ENCODE results near the gene MNAT1.
A peak's percentile ranks its signal among the peaks of the same experiment; 100 is the strongest.

MNAT1 gene

DNA sequence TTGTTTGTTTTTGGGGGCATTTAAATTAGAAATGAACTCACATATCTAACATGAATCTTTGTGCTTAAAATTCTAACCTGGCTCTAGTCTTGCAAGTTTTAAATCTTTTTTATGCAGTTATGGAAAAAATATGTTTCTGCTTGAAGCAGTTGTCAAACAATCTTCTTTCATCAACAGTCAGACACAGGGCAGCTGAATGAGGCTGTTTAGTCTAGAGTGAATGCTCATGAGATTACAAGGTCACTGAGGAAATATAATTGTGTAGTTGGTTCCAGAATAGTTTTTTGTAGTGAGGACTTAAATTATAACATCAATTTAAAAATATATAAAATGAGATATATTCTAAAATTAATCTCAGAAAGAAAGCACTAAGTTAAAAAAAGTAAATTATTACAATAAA, 169.8 kb downstream of the MNAT1 start:
- DNase-seq, result no peak

- no peak for DNase-seq
Observed at GRCh38 chr14:60905923-60906322, 171.4 kb downstream of the MNAT1 start.

DNA sequence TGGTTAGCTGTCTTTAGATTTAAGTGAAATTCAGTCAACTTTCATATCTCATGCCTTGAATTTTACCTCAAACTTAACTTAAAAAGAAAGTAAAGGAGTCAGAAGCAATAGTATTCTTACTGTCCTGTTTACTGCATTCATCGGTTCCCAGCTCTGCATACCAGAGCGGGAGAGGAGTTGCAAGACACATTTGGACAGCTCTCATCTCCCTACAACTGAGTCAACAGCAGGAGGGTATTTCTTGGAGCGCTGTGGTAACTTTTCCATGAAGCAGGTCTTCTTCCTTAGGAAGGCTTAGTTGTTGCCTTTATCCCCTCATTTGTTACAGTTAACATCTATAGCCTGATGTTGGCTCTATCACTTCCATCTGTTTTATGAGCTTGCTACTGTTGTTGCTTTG, 181.2 kb downstream of the MNAT1 start:
- DNase-seq, result no peak

DNA sequence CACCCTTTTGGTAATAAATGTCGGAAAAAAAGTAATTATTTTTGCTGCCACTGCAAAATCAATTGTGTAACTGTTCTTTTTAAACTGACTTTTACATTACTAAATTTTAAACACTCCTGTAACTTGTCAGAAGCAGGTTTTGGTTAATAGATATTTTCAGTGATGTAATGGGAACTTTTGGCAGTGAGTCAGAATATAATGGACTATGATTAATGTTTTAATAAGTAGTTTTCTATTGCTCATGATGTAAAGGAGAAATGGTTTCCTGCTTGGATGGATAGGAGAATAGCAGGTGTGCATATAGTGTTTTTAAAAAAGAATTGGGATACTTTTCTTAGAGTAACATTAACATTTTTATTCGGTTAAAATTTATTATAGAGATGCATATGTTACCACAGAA, 187.5 kb downstream of the MNAT1 start:
- DNase-seq, result no peak

- DNase-seq, result no peak
Observed at GRCh38 chr14:60925286-60925685, 190.7 kb downstream of the MNAT1 start.

- DNase-seq, result no peak
Observed at GRCh38 chr14:60926002-60926401, 191.4 kb downstream of the MNAT1 start.

DNA sequence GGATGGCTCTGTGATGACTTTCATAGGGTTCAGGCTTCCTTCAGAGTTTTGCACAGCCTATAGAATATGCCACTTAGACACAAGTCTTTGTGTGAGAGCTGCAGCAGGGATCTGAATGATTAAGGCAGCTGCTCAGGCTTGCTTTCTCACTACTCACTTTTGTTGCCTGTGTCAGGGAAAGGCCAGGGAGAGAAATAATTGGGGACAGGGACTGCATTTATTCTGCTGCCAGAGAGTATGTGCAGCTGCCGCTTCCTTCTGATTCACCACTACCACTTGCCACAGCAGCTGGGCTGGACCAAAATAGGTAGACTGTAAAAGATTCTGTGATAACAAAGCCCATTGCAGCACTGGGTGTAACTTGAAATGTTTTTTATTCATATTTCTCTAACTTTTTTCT, 196.7 kb downstream of the MNAT1 start:
- DNase-seq, result peak; percentile 88

GRCh38 chr14:60933920-60934655, 199.5 kb downstream of the MNAT1 start:
- no peak for DNase-seq

GRCh38 chr14:60935319-60935718, 200.8 kb downstream of the MNAT1 start:
- DNase-seq, result no peak

- DNase-seq, result no peak
Observed at GRCh38 chr14:60943637-60944032, 209.1 kb downstream of the MNAT1 start.

- no peak for DNase-seq
Observed at GRCh38 chr14:60944204-60944603, 209.6 kb downstream of the MNAT1 start.

- no peak for DNase-seq
Observed at GRCh38 chr14:60945984-60946383, 211.4 kb downstream of the MNAT1 start.

DNA sequence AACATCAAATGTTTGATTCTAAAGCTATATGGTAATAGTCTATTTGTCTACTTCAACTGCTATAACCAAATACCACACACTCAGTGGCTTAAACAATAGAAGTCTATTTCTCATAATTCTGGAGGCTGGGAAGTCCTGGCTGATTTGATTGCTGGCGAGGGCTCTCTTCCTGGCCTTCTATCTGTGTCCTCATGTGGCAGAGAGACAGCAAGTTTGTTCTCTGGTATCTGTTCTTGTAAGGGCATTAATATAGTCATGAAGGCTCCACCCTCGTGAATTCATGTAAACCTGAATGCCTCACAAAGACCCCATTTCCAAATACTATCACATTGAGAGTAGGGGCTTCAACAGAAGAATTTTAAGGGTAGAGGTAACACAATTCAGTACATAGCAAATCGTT, 212.2 kb downstream of the MNAT1 start:
- no peak for DNase-seq

- DNase-seq, result no peak
Observed at GRCh38 chr14:60951776-60952435, 217.3 kb downstream of the MNAT1 start.

GRCh38 chr14:60956202-60956601, 221.6 kb downstream of the MNAT1 start:
- DNase-seq, result no peak

- no peak for DNase-seq
Observed at GRCh38 chr14:60956632-60957031, 222.1 kb downstream of the MNAT1 start.

DNA sequence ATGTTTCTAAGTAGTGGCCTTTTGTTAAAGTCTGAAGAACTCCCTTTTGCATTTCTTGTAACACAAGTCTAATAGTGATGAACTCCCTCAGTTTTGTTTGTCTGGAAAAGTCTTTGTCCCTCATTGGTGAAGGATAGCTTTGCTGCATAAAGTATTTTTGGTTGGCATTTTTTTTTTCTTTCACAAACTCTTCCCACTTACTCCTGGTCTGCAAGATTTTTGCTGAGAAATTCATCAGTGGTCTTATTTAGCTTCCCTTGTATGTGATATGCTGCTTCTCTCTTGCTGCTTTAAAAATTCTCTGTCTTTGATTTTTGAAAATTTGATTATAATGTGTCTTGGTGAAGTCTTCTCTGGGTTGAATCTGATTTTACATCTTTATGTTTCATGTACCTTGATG, 223.6 kb downstream of the MNAT1 start:
- DNase-seq, result no peak

DNA sequence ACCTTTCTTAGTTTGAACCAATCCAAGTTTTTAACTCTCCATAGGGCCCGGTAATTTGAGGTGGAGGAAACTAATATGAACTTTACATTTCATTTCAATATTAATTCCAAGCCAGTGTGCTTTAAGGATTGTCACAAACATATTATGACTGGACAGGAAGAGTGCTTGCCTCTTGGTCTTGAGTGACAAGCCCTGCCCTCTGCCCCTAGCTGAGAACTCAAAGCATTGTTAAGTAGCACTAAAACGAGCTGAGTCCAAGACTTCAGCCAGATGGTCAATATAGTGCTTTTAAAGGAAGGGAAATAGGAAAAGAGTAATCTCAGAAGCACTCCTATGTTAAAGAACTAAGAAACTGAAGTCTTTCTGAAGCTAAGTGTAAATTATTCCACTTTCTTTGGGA, 229.2 kb downstream of the MNAT1 start:
- DNase-seq, result no peak

- no peak for DNase-seq
Observed at GRCh38 chr14:60964904-60965303, 230.3 kb downstream of the MNAT1 start.

DNA sequence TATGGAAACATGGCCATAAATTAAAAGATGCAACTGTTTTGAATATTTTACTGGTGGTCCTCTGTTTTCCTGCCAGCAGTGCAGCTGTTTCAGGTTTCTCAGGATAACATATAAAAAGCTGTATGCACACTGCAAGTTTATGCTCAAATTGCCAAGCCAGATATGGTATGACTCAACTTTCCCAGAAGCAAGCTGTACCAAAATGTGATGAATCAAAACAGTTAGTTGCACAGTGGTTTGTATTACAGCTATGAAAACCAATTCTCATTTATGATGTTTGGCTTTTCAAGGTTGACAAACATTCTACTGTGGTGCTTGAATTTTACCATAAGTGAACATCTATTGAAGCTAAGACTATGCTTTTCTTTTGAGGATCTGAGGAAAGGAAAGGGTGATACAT, 230.8 kb downstream of the MNAT1 start:
- no peak for DNase-seq

DNA sequence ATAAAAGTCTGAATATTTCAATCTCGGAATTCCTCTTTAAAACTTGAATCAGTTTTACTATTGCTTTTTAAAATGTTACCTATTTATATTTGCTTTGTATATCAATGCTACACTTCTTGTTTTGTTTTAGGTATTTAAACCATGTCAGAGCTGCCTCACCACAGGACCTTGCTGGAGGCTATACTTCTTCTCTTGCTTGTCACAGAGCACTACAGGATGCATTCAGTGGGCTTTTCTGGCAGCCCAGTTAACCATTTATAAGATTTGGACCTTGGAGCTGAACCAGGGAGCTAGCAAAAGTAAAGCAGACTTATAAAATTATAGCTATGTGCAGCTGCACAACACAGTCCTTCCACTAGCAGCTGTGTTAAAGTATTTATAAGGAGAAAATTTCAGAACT, 233.5 kb downstream of the MNAT1 start:
- DNase-seq, result no peak

DNA sequence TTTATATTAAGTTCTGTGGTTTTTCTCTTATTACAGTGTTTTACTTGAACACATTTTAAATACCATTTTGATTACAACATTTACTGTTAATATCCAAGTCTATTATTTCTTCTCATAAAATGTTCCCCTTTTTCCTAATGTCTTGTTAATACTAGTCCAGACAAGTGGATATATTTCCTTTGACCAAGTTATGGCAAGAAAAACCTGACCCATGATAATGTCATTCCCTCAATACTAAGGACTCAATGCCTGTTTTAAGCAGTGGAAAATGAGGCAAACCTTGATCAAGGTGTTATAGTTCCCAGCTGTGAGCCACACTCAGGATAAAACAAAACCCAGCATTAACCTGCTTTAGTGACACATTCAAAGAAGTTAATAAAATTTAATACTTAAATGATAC, 234.1 kb downstream of the MNAT1 start:
- no peak for DNase-seq

DNA sequence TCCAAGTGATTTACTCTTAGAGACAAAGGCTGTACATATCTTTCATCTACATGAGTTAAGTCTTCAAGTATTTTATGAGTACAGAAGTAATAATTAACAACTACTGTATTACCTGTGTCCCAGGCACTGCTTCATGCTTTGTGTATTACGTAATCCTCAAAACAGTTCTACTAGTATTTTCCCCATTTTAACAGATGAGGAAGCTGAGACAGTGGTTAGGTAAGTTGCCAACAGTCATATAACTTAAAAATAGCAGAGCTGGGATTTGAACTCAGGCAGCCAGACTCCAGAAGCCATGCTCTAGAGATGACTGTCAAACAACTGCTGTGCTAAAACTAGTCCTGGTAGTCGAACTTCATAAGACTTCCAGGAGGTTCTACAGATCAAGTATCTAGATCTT, 235.6 kb downstream of the MNAT1 start:
- DNase-seq, result no peak

DNA sequence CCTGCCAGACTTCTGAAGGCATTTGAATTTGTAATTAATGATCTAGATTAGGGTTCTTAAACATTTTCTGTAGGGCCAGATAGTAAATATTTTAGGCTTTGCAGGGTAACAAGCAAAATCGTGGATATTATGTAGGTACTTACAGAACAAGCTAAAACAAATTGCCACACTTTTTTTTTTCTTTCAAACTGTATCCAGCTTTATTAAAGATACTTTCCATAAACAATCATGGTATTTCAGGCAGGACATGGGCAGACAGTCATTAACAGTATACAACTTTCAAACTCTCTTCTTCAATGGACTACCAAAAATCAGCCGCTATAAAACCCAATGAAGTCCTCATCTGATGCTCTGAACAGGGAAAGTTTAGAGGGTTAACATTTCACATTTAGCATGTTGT, 236.7 kb downstream of the MNAT1 start:
- DNase-seq, result no peak

DNA sequence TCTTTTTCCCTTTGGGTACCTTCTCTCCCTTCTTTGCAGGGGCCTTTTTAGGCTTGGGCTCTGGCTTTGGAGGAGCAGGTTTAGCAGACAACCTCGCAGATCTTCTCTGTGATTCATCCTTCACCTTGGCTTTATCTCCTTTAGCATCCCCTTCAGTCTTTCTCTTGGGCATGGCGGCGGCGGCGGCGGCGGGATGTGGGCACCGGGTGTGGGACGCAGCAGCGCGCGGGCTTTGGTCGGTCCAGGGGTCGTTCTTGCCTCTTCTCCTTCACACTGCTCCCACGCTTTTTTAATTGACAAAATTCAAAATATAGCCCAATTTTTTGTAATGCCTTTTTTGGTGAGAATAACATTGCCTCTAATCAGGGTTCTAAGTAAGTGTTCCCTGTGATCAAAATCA, 237.7 kb downstream of the MNAT1 start:
- no peak for DNase-seq

Measured in SHP77 treated with DMSO at 0.1 percent for 48 hours (cell line).